Duodenal mucosa (tissue), 2 donors: ENCODE results near the gene PDSS1.
"Not testable (repeated sequence)": the region's sequence is repeated elsewhere in the genome, so short reads cannot be mapped to it uniquely, and the experiment has no call there.

ENCODE experiments used
- H3K27ac ChIP-seq: one replicate; pipeline ENCODE4 v1.7.0; 2013; ENCODE audit warnings: low read depth, low read length
- H3K27me3 ChIP-seq, 2 donors: one replicate each; pipeline ENCODE4 v1.7.0; 2013; ENCODE audit warnings: low read length in 2 of 2, control low read depth in 1 of 2; ENCODE audit not compliant: insufficient read depth in 2 of 2, control insufficient read depth in 1 of 2
- H3K36me3 ChIP-seq, 2 donors: one replicate each; pipeline ENCODE4 v1.7.0; 2013; ENCODE audit warnings: low read length in 2 of 2, control low read depth in 1 of 2; ENCODE audit not compliant: insufficient read depth in 2 of 2, control insufficient read depth in 1 of 2
- H3K4me1 ChIP-seq, 2 donors: one replicate each; pipeline ENCODE4 v1.7.0; 2013; ENCODE audit warnings: low read length in 2 of 2, control low read depth in 1 of 2; ENCODE audit not compliant: insufficient read depth in 2 of 2, control insufficient read depth in 1 of 2
- H3K4me3 ChIP-seq, 2 donors: one replicate each; pipeline ENCODE4 v1.7.0; 2013; ENCODE audit warnings: low read length in 2 of 2, low read depth in 1 of 2
- H3K9ac ChIP-seq, 2 donors: one replicate each; pipeline ENCODE4 v1.7.0; 2013; ENCODE audit warnings: low read length in 2 of 2, low read depth in 1 of 2
- H3K9me3 ChIP-seq, 2 donors: one replicate each; pipeline ENCODE4 v1.7.0; 2013; ENCODE audit warnings: low read length in 2 of 2, control low read depth in 1 of 2; ENCODE audit not compliant: control insufficient read depth in 1 of 2

The PDSS1 gene

DNA sequence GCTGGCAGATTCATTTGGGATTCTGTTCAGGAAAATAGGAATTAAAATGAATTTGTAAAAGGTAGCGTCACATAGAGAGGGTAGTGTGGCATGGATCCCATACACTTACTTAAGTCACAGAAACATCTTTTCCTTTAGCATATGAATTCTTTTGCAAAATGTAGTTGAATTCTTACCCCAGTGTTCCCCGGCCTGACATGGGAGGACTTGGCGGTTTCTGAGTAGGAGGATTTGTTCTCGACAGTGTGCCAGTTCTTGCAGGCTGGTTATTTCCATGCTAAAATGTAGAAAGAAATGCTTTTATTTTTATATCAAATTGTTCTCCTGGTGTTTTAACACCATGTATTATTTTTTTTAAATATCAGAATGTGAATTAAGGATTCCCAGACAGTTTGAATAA lies 72.6 kb downstream of the PDSS1 start:
- Histone ChIP-seq H3K4me1 (no peaks in the 10 kb centered on the region), H3K27me3 (no peaks in the 10 kb centered on the region), H3K27ac (no peak overlapping the region), H3K9ac (no peak overlapping the region), H3K9me3 (no peaks in the 10 kb centered on the region), H3K4me3 (no peak overlapping the region), H3K36me3 (peaks cover 5 to 7% of the 10 kb centered on the region in 2 donors)

DNA sequence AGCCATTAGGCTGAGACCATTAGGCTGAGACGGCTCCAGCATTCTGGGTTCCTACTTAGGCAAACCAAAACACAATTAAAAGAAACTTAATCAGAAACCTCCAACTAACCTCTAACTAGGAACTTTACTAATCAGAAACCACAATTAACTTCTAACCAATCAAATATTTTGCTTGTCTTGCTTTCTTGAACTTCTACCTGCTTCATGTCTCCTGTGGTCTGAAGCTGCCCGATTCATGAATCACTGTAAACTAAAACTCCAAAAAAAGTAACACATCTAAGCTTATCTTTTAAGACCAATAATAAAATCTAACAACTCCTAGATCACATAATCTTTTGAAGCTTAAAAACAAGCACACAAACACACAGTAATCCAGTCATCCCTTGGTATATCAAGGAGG lies 76.1 kb downstream of the PDSS1 start:
- no peaks in the 10 kb centered on the region for H3K9me3 ChIP-seq
- H3K27me3 ChIP-seq, result no peaks in the 10 kb centered on the region
- H3K27ac ChIP-seq, result no peak overlapping the region
- H3K4me1 ChIP-seq, result no peaks in the 10 kb centered on the region
- peaks cover 2 to 5% of the 10 kb centered on the region in 2 donors for H3K36me3 ChIP-seq
- H3K4me3 ChIP-seq, result no peak overlapping the region
- H3K9ac ChIP-seq, result no peak overlapping the region

DNA sequence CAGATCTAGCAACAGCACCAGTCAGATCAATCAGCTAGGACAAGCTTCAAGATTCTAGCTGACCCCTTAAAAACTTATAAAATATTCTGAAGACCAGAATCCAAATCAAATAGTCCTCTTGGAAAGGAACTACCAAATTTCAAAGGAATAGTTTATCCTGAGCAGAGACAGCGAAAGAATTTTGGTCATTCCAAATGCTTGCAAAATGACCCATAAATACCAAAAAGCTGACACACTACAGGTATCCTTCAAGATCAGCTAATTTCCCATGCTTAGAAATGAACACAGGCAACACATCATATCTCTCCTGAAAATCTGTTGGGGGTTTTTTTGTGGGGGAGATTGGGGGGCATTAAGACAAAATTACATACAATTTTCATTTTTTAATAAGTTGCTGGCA lies 78.8 kb downstream of the PDSS1 start:
- Histone ChIP-seq H3K4me1 (peaks cover 16 to 18% of the 10 kb centered on the region in 2 donors), H3K9ac (no peak overlapping the region), H3K4me3 (no peak overlapping the region), H3K9me3 (no peaks in the 10 kb centered on the region), H3K36me3 (no peaks in the 10 kb centered on the region), H3K27me3 (no peaks in the 10 kb centered on the region), H3K27ac (no peak overlapping the region)

DNA sequence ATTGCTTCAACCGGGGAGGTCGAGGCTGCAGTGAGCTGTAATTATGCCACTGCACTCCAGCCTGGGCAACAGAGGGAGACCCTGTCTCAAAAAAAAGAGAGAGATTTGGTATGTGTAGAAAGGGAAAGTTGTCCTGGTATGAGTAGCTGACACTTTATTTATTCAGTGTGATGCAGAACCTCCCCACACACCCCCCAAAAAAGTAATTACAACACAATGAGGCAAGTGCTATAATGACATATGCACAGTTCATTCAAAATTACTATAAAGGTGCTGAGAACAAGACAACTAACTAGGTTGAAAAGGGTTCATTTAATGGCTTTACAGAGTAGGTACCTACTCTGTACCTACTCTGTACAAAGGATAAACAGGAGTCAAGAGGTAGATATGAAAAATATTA lies 80.2 kb downstream of the PDSS1 start:
- no peak overlapping the region for H3K9ac ChIP-seq
- H3K4me1 ChIP-seq, result peaks cover 23 to 26% of the 10 kb centered on the region in 2 donors

DNA sequence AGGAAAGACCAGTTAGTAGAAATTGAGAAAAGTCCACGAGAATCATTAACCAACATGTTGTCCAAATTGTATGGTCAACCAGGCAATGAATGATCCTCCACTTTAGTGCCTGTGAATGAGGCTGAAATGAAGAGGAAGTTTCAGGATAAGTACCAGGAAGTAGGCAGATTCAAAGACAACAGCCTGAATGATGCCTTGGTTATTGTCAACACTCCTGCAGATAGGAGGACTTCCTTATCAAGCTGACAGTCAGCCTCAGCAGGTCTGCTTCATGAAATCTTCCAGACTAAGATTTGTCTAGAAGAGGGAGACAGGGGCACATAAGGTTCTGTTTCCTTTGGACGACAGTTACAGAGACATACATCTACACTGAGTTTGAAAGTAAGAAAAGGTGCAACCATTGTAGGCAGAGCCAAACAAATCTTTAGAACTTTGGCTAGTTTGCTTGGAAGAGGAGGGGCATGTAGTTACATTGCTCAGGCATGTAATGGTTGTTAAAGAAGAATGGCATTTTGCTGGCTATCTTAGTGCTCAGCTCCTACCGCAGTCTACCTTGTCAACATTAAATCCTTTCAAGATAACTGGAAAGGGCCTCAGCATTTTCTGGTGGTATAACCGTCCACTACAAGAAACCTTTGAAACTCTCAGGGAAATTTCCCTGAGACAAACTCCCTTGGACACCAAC lies 81.8 kb downstream of the PDSS1 start:
- no peak overlapping the region for H3K27ac ChIP-seq
- H3K9me3 ChIP-seq, result no peaks in the 10 kb centered on the region
- H3K9ac ChIP-seq, result no peak overlapping the region
- H3K27me3 ChIP-seq, result no peaks in the 10 kb centered on the region
- H3K4me3 ChIP-seq, result no peak overlapping the region
- peaks cover 23 to 26% of the 10 kb centered on the region in 2 donors for H3K4me1 ChIP-seq
- H3K36me3 ChIP-seq, result no peaks in the 10 kb centered on the region

More for the DNA sequence above, 80.2 kb downstream of the PDSS1 start:
- no peak overlapping the region for H3K4me3 ChIP-seq
- no peaks in the 10 kb centered on the region for H3K27me3 ChIP-seq
- no peaks in the 10 kb centered on the region for H3K9me3 ChIP-seq
- H3K27ac ChIP-seq, result no peak overlapping the region
- no peaks in the 10 kb centered on the region for H3K36me3 ChIP-seq

DNA sequence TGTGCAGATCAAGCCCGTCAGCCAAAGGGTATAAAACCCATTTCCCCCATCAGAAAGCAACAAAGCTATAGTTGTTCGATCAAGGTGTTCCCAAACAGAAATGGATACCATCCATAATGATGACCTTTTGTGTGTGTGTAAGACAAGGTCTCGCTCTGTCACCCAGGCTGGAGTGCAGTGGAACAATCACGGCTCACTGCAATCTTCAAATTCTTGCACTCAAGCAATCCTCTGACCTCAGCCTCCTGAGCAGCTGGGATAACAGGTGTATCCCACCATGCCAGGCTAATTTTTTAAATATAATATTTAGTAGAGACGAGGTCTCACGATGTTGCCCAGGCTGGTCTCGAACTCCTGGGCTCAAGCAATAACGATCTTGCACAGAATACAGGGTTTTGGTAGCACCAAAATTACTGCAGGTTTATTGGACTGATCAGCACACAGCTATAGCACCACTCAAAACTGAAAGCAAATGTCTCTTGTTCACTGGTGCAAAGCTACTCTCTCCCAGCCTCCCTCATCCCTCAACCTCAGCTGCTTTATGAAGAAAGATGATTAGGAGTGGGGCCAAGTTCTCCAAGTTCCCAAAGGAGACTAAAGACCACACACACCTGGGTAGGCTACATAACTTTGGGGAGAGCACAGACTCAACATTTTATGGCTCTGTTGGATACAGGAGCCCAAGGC lies 82.7 kb downstream of the PDSS1 start:
- H3K4me1 ChIP-seq, result peaks cover 26% of the 10 kb centered on the region in 2 donors

DNA sequence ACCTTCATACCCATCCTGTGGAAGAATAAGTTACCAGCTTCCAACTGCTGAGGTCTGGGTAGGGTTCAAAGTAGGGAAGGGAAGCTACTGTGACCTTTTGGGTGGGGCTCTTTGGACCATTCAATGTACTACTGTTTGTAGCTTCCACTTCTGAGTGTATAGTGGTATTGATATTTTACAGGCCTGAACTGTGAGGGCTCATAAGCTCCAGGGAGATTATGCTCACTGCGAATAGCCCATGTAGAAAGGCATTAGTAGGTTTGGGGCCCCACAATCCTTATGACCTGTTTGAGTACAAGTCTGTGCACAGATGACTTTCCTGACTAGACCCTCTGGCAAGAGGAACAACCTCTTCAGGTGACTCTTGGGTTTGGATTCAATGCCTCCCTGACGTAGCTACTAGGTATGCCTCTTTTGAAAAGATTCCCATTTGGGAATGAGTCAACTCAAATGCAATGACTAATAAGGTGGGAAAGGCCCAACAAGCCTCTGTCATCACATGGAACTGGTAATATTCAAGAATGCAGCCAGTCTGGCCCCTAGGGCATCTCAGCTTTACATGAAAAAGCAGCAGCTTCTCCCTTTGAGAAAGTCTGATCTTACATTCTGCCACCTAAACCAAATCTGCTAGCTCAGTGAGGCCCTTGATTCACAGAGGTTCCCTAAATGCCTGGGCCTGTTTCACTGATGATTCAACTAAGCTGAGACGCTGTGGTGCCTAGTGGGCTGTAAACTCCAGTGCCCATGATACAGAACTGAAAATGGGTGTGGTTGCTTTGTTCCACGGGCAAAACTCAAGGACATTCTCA lies 83.5 kb downstream of the PDSS1 start:
- H3K9ac ChIP-seq, result no peak overlapping the region
- no peaks in the 10 kb centered on the region for H3K9me3 ChIP-seq
- H3K4me1 ChIP-seq, result peaks cover 26% of the 10 kb centered on the region in 2 donors
- H3K36me3 ChIP-seq, result no peaks in the 10 kb centered on the region
- no peak overlapping the region for H3K4me3 ChIP-seq
- no peaks in the 10 kb centered on the region for H3K27me3 ChIP-seq
- H3K27ac ChIP-seq, result no peak overlapping the region

More for the DNA sequence above, 82.7 kb downstream of the PDSS1 start:
- H3K9me3 ChIP-seq, result no peaks in the 10 kb centered on the region
- H3K36me3 ChIP-seq, result no peaks in the 10 kb centered on the region
- no peak overlapping the region for H3K27ac ChIP-seq
- no peak overlapping the region for H3K4me3 ChIP-seq
- H3K27me3 ChIP-seq, result no peaks in the 10 kb centered on the region
- no peak overlapping the region for H3K9ac ChIP-seq

DNA sequence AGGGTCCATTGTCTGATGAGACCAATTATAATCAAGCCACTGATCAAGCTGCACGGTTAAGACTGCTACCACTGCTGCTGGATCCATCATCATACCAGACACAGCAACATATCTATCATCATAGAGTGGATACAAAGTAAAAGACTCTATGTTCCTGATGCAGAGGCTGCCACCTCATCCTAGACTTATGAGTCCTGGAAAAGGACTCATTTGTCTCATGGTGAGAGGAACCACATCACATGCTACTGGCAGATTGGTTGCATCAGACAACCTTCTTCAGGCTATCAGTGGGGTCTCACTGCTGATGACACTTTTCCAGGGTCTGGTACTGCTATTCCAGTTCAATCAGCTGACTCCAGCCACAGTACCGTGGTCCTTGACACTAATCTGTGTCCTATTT lies 84.3 kb downstream of the PDSS1 start:
- peaks cover 26% of the 10 kb centered on the region in 2 donors for H3K4me1 ChIP-seq
- no peaks in the 10 kb centered on the region for H3K27me3 ChIP-seq
- H3K4me3 ChIP-seq, result no peak overlapping the region
- no peaks in the 10 kb centered on the region for H3K9me3 ChIP-seq
- H3K27ac ChIP-seq, result no peak overlapping the region
- H3K36me3 ChIP-seq, result no peaks in the 10 kb centered on the region
- no peak overlapping the region for H3K9ac ChIP-seq

DNA sequence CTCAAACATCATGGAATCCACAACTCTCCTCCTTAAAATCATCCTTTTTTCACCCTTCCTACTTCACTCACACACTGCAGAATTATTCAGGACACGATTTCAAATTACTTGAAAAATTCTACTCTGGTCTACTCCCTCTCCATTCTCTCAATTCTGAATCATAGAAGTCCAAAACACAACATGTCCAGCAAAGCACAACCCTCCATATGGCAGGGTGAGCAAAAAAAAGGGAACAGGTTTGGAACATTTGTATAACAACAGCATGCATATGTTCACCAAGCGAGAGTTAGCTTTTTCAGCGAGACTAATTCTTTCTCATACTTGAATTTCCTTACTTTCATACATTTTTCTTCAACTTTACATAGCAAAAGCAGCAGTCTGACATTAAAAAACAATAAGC lies 89.9 kb downstream of the PDSS1 start:
- Histone ChIP-seq H3K9ac (no peak overlapping the region), H3K4me3 (no peak overlapping the region), H3K36me3 (no peaks in the 10 kb centered on the region), H3K27me3 (no peaks in the 10 kb centered on the region), H3K4me1 (peaks cover 3% of the 10 kb centered on the region in 2 donors), H3K27ac (no peak overlapping the region), H3K9me3 (no peaks in the 10 kb centered on the region)

DNA sequence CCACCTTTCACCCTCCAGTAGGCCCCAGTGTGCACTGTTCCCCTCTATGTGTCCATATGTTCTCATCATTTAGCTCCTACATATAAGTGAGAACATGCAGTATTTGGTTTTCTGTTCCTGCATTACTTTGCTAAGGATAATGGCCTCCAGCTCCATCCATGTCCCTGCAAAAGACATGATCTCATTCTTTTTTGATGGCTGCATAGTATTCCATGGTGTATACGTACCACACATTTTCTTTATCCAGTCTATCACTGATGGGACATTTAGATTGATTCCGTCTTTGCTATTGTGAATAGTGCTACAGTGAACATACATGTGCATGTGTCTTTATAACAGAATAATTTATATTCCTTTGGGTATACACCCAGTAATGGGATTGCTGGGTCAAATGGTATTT lies 92.3 kb downstream of the PDSS1 start:
- not testable (repeated sequence) for H3K9me3 ChIP-seq, H3K4me1 ChIP-seq, H3K36me3 ChIP-seq, H3K4me3 ChIP-seq, H3K27me3 ChIP-seq, H3K9ac ChIP-seq, H3K27ac ChIP-seq
